ENCODE data around the gene AKAP13.

The AKAP13 gene

DNA sequence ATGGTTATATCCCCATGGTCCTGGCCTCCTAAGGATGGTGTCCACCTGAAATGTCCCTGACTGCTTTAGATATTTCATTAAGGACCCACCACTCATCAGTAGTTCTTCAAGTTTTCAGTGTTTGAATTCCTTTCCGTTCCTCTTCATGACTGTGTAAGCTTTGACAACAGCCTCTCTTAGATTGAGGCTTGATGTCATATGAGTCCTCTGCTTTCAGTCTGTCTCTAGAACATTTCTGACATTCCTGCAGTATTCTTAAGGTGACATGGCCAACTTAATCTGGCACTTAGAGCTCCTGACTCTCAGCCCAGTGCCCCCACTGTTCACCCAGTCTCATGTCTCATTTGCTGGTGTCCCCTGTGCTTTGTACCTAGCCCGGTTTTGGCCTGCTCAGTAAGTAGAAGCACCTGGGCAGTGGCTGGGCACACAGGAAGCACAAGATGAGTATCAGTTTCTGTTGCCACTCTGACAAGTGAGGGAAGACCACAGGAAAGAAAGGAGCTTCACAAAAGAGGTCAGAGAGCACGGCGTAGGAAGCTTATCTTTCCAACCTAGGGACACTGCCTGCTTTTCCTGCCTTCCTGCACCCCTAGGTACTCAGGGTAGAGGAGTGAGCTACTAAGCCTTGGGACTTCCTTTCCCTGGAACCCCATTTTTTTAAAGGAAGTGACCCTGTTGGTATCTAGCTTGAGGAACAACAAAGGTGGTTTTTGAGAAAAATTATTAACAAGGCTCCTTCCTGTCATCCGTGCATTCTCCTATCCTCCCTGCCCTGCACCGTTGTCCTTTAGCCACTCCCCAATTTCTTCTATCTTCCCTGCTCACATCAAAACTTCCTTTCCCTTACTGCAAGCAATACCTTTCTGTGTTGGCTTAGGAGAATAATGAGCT lies 311.2 kb downstream of the AKAP13 start:
- H3K4me3 ChIP-seq (ENCODE audit: low read depth, low read length) = no peak overlapping the region
- no peak for DNase-seq (ENCODE audit: low read depth)

DNA sequence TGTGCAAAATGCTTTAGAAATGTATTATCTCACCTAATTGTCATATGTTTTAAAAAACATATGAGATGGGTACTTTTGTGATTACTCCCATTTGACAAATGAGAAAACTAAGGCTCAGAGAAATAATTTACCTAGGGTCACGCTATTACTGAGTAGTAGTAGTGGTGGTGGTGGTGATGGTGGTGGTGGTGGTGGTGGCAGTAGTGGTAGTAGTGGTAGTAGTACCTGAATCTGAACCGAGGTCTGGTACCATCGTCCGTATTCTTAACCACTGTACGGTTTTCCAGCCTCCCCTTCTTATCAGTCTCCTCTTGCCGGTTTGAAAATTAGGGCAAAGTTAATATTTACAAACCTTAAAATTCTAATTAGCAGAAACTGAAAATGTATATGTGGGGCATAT lies 311.9 kb downstream of the AKAP13 start:
- no peak for DNase-seq (ENCODE audit: low read depth)

DNA sequence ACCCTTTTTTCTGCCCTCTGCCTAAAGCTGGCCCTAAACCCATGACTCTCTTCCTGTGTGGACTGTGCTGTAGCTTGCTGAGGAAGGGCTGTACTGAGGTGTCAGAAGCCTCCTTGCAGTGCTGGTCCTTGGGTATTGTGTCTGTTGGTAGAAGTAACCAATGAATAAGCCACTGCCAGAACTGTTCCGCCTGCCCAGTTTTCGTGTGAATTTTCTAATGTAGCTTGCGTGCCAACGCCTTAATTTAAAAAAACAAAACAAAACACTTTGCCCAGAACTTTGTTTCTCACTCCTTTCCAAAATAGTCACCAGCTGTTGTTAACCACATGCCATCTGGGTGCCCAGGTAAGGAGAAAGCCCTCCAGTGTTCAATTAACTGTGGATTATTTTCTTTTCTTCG lies 312.5 kb downstream of the AKAP13 start:
- no peak for DNase-seq (ENCODE audit: low read depth)
- no peak overlapping the region for H3K4me3 ChIP-seq (ENCODE audit: low read depth, low read length)

More for the DNA sequence above, 311.9 kb downstream of the AKAP13 start:
- H3K4me3 ChIP-seq (ENCODE audit: low read depth, low read length) = no peak overlapping the region

DNA sequence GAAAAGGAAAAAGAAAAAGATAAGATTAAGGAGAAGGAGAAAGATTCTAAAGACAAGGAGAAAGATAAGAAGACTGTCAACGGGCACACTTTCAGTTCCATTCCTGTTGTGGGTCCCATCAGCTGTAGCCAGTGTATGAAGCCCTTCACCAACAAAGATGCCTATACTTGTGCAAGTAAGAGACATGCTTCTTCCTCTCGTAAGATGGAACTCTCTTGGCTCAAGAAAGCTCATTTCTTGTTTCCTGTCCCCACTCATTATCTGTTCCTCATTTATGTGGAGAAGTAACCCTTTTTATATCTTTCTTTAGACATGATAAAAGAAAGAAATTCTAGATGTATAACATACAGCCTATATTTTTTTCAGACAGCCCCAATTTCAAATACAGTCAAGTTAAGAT lies 312.9 kb downstream of the AKAP13 start:
- no peak overlapping the region for H3K4me3 ChIP-seq (ENCODE audit: low read depth, low read length)
- DNase-seq (ENCODE audit: low read depth) = no peak

DNA sequence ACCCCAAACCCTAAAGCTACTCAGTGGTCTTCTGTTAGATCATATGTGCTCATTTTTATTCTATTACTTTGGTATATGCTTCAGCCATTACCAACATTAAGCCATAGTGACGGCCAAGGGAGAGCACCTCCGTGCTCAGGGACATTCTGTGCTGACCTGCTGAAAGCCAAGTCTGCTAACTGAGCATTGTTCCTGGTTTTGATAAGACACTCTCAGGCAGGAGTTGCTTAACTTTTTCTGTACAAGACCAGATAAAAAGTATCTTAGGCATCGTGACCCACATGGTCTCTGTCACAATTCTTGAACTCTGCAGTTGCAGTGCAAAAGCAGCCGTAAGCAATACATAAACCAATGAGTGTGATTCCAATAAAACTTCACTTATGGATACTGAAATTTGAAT lies 313.7 kb downstream of the AKAP13 start:
- DNase-seq (ENCODE audit: low read depth) = no peak
- H3K4me3 ChIP-seq (ENCODE audit: low read depth, low read length) = no peak overlapping the region

DNA sequence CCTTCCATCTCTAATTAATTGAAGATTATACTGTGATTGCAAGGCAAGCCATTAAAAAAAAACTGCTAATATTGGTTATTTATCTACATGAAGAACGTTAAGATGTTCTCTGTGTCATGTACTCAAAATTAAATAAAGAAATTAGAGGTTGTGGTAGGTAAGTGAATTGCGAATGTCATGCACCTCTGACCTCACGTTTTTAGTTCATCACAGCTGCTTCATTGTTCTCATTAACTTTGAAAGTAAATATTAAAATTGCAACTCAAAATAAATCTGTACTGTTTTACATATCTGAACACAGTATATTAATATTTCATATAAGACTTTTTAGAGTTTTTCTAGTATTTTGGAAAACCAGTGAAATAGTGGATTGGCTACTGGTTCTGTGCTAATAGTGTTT lies 320.4 kb downstream of the AKAP13 start:
- no peak overlapping the region for H3K4me3 ChIP-seq (ENCODE audit: low read depth, low read length)
- DNase-seq (ENCODE audit: low read depth) = no peak

DNA sequence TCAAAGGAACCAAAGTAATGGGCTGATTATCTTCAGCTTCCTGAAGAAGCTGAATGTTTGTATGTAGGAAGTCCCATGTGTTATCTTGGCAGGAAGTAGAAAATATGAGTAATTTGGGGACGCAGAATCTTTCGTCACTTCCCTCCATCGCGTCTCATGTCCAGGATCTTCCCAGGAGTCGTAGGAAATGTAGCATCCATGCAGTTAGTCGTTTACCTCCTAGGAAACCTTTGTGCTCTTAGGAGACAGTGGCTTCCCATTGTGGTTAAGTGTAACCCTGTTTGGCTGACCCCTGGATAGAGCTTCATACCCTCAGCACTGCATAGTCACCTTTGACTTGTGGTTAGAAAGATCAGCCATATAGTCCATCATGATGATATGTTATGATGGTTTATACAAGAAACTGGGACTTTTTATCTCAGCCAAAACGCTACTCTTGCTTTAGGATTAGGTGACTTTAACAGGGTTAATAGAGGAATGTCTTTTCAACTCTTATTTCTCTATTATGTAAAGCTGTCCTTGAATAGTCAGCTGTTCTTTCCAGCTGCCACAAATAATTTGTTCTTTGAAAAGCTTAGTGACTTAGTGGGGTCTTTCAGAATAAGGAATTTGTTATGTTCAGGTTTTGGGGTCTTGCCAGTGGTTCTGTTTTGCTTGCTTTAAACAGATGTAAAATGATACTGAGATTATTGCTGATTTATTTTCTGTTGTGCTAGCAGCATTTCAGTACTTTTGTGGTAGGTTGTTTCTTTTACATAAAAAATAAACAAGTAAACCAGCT lies 322.1 kb downstream of the AKAP13 start:
- DNase-seq (ENCODE audit: low read depth) = peak; percentile 26

DNA sequence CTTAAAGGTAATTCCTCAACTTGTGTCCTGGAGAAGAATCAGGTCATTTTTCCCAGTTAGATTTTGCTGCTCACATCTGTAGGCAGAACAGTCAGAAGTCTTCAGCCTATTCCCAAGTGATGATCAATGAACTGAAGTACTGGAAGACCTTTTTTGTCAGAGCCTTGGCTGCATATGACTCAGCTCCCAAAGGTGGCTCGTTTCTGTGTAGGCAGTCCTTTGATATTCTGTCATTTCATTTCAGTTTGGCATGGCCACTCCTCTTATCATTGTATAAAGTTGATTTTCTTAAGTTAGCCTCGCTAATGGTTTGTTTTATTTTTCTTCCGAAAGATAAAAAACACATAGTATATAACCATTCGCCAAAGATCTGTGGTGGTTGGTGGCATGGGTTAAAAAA lies 323.7 kb downstream of the AKAP13 start:
- DNase-seq (ENCODE audit: low read depth) = no peak
- H3K4me3 ChIP-seq (ENCODE audit: low read depth, low read length) = no peak overlapping the region

More for the DNA sequence above, 322.1 kb downstream of the AKAP13 start:
- no peak overlapping the region for H3K4me3 ChIP-seq (ENCODE audit: low read depth, low read length)

DNA sequence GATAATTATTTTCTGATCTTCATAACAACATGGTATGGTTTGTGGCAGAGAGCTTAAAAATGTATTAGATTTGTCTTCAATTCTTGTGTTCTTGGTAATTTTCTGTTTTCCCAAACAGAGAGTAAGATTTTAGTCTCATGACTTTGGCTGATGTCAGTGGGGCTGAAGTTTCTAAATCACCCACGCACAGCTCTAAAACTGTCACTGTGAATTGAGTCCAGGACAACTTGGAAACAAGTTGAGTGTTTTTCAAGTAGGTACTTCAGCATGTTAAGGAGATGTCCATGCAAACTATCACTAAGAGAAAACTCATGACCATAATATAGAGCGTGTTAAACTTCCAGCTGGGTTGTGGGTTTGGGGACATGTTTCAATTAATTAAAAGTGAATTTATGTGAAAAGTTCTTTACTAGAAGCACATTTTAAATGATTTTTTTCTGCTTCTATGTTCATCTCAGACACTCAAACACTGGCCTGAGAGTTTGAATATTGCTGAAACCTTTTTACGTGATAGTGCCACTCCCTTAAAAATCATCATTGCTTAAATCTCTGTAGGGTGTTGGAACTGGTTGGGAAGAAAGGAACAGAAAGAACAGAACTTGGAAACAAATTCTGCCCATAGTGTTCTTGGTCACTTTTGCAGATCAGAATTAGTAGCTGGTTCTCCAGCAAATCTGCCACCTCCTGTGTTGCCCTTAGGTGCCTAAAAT lies 324.5 kb downstream of the AKAP13 start:
- no peak for DNase-seq (ENCODE audit: low read depth)
- no peak overlapping the region for H3K4me3 ChIP-seq (ENCODE audit: low read depth, low read length)

DNA sequence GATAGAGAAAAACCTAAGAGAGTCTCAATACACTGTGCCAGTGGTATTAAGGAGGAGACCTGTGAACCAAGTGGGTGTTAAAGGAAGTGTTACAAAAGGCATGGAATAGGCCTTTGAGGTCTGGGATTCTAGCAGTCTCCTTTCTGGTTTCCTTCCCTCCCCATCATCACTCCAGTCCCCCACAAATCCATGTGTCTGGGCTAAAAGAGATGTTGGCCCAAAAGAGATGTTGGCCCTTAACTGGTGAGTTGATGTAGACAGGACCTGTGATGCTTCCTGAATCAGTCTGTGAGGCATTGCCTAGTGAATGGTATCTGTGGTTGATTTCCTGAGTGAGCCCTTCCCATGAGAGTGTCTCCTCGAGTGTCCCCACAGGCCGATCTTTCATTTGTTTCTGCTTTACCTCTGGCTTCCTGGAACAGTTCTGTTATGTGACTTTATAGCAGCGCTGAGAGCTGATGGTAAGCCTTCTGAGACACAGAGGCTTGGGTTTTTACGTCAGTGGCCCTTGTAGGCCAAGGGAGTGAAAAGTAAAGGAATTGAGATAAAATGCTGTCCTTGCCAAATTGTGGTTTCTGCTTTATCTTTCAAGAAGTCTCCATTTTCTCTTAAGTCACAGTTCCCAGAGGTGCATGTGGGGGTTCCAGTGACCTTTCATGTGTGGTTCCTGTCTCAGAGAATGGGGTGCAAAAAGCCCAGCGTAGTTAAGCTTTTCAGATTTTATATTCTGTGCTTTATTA lies 326.5 kb downstream of the AKAP13 start:
- peak; percentile 62 for DNase-seq (ENCODE audit: low read depth)
- H3K4me3 ChIP-seq (ENCODE audit: low read depth, low read length) = no peak overlapping the region

DNA sequence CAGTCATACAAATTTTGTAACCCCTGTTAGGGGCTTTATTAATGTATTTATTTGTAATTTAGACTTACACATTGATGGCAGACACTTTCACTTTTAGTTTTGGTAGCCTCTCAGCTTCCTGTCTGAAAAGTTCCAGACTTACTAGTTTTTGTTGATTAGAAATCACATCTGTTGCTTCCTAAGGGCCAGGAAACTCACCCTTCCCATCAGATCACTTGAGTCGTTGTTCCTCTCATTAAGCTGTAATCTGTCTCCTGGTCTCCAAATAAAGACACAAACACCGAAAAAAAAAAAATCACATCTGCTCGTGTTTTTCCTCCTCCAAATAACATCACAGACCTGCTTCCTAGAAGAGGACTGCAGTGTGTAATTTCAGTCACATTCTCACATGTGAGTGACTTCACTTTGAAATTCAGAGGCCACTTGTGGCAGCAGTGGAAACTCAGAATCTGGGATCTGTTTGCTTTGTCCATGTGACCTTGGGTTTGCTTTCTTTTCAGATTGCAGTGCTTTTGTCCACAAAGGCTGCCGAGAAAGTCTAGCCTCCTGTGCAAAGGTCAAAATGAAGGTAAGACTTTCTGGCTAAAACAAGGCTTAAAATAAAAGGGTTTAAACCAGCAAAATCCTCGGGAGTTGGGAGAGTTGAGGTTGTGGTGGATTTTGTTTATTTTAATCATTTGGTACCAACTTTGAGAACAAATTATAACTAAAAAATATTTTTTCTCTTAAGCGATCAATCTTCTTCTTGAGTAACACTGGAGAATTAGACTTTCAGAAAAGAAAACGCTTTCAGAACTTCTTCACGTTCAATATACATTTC lies 327.3 kb downstream of the AKAP13 start:
- no peak for DNase-seq (ENCODE audit: low read depth)
- H3K4me3 ChIP-seq (ENCODE audit: low read depth, low read length) = peak overlapping the region; percentile 7

DNA sequence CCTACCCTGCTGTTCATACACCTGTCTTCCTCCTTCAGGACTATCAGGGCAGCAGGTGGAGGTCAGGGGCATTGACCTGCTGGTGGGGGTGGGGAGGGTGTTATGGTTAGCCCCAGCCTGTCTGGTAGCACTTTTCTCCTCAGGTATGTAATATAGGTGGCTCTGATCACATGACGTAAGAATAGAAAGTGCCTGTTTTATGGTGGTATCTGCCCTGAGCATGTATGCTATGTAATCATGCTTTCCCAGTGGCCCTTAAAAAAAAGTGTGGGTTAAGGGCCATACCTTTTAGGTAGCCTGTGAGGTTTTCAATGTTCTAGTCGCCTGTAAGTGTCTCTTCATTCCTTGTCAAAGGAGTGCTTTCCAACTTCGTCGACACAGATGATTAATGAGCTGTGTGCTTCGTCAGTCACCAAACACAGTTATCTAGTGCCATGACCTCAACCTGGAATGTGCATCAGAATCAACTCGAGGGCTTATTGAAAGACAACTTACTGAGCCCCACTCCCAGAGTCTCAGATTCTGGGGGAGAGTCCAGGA lies 328.1 kb downstream of the AKAP13 start:
- H3K4me3 ChIP-seq (ENCODE audit: low read depth, low read length) = no peak overlapping the region
- no peak for DNase-seq (ENCODE audit: low read depth)

DNA sequence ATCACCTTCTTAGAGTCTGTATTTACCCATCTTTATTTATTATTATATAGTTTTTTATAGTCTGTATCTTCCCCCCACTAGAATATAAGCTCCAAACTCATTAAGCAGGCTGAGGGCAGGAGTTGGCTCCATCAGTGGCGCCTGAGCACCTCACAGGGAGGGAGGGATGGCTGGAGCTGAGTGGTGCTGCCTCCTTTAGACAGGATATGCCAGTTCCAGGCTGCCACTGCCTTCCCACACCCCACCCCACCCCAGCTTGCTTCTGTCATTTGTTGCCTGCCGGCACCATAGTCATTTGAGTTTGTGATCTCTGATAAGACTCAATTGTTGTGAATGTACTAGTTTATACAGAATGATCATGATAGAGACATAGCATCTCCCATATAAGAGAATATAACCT lies 328.8 kb downstream of the AKAP13 start:
- H3K4me3 ChIP-seq (ENCODE audit: low read depth, low read length) = no peak overlapping the region
- no peak for DNase-seq (ENCODE audit: low read depth)

DNA sequence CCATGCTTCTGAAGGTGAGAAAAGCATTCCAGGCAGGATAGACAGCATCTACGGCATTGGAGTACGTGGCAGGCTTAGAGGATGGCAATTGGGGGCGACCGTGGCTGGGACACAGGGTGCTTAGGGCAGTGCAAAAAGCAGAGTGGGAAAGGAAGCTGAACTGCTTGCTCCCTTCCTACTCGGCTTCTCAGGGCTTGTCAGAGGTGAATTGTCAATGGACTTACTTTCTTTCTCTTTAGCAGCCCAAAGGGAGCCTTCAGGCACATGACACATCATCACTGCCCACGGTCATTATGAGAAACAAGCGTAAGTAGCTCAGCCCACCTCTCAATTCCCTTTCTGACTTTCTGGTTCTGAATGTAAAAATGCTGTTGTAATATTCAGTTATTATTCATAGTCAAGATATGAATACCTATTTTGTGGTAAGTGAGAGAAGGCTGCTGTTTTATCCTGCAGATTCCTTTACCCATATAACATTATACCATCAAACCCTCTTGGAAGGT lies 330.0 kb downstream of the AKAP13 start:
- no peak for DNase-seq (ENCODE audit: low read depth)
- H3K4me3 ChIP-seq (ENCODE audit: low read depth, low read length) = no peak overlapping the region

DNA sequence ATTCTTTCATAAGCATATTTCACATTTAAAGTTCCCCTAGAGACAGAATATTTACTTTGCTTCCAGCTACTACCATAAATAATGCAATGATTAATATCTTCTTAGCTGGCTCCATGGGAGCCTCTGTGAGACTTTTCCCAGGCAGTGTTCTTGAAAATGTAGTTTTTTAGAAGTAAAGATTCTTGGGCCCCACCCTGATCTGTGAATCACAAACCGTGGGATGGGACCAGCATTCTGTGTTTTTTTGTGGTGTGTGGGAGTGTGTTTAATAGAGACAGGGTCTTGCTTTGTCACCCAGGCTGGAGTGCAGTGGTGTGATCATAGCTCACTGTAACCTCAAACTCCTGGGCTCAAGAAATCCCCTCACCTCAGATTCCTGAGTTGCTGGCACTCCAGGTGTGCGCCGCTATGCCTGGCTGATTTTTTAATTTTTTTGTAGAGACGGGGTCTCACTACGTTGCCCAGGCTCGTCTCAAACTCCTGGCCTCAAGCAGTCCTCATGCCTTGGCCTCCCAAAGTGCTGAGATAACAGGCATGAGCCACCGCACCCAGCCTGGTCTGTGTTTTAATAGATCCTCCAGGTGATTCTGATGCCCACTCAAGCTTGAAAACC lies 331.3 kb downstream of the AKAP13 start:
- no peak overlapping the region for H3K4me3 ChIP-seq (ENCODE audit: low read depth, low read length)
- DNase-seq (ENCODE audit: low read depth) = no peak

DNA sequence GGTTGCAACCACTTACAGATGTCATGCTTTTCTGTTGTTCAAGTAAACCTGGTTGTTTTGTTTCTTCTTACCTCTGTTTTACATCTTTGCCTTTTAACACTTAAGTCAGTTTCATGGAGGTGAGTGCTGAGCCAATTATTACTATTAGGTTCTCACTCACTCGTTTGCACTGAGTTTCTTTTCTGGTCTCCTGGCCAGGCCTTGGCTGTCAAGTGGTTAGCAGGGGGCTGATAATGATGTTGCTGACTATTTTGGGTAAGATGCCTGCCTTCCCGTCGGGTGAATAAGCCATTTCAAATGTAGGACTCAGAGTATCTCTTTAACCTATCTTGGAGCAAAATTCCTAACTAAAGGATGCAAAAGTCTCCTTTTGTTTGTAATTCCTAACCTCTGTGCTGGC lies 335.9 kb downstream of the AKAP13 start:
- no peak for DNase-seq (ENCODE audit: low read depth)
- H3K4me3 ChIP-seq (ENCODE audit: low read depth, low read length) = no peak overlapping the region

DNA sequence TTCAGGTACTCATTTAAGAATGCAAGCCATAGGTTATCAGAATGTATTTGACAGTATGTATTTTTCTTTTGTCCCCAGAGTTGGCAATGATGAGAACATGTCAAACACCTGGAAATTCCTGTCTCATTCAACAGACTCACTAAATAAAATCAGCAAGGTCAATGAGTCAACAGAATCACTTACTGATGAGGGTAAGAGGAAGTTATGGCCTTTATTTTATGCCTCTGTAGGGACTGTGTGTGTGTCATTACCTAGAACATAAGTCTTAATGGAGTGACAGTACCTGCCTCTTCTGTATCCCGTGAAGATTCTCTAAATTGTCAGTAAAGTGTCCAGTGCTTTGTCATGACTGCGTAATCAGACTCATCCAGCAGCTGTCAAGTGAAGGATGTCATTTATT lies 336.8 kb downstream of the AKAP13 start:
- no peak overlapping the region for H3K4me3 ChIP-seq (ENCODE audit: low read depth, low read length)
- no peak for DNase-seq (ENCODE audit: low read depth)
